Limb (tissue), 2 donors: Measurements from ENCODE around the gene COL26A1.
A peak's percentile ranks its signal among the peaks of the same experiment; 100 is the strongest.
"Not testable (repeated sequence)": the region's sequence is repeated elsewhere in the genome, so short reads cannot be mapped to it uniquely, and the experiment has no call there.

Experiments used
- DNase-seq, 2 donors: peaks; one replicate each; pipeline ENCODE4 v3.0.0-alpha.2; 2016; ENCODE audit errors: extremely low spot score in 2 of 2

Gene COL26A1

GRCh38 chr7:101590663-101591435, 228.2 kb downstream of the COL26A1 start:
- no peak for DNase-seq

GRCh38 chr7:101591504-101591903, 228.8 kb downstream of the COL26A1 start:
- DNase-seq, result no peak

- DNase-seq, result no peak
These were observed 230.9 kb downstream of the COL26A1 start for GRCh38 chr7:101593556-101593955.

GRCh38 chr7:101594790-101595189, 232.1 kb downstream of the COL26A1 start:
- DNase-seq, result no peak

- no peak for DNase-seq
These were observed 232.6 kb downstream of the COL26A1 start for GRCh38 chr7:101595246-101595645.

GRCh38 chr7:101595766-101596537, 233.3 kb downstream of the COL26A1 start:
- DNase-seq, result no peak

GRCh38 chr7:101596898-101597297, 234.2 kb downstream of the COL26A1 start:
- no peak for DNase-seq

- no peak for DNase-seq
These were observed 235.3 kb downstream of the COL26A1 start for GRCh38 chr7:101597941-101598340.

GRCh38 chr7:101598422-101598985, 235.8 kb downstream of the COL26A1 start:
- DNase-seq, result peak in 1 of 2 donors; percentile 81

GRCh38 chr7:101598986-101599771, 236.5 kb downstream of the COL26A1 start:
- peak in 1 of 2 donors; percentile 38 for DNase-seq

GRCh38 chr7:101599787-101600186, 237.1 kb downstream of the COL26A1 start:
- no peak for DNase-seq

- DNase-seq, result no peak
These were observed 239.4 kb downstream of the COL26A1 start for GRCh38 chr7:101602082-101602481.

- peak; percentile 78 to 89 for DNase-seq
These were observed 240.0 kb downstream of the COL26A1 start for GRCh38 chr7:101602484-101603241.

- DNase-seq, result no peak
These were observed 241.8 kb downstream of the COL26A1 start for GRCh38 chr7:101604331-101604933.

- not testable (repeated sequence) for DNase-seq
These were observed 242.3 kb downstream of the COL26A1 start for GRCh38 chr7:101604934-101605332.

- no peak for DNase-seq
These were observed 243.2 kb downstream of the COL26A1 start for GRCh38 chr7:101605611-101606497.

- DNase-seq, result no peak
These were observed 243.8 kb downstream of the COL26A1 start for GRCh38 chr7:101606498-101606923.
